Panc1 (cell line): ENCODE data around the gene EFTUD2. TPM values are rescaled to one million over a fixed set of nuclear protein-coding genes. Genes with fewer than 3 reads are reported as not detected.

ENCODE experiments used
- ATAC-seq: fragments of 200-7000 bp; cut with Tn5 transposase; 2 replicates; pipeline ENCODE4 v1.9.1; 2020; ENCODE audit warnings: mild to moderate bottlenecking, moderate library complexity
- BruUV-seq: library from RNA; stranded (reverse); fragments of 400-500 nt; replicated peaks from 2 replicates; lab custom pipeline; 2021; lab: Mats Ljungman, UMichigan
- CTCF ChIA-PET: fragments of 300-600 bp; sonication (Branson Sonifier 250); formaldehyde crosslinking; loops from one replicate; lab custom pipeline; 2022; ENCODE audit warnings: antibody characterized with exemption; lab: Charles Lee
- POLR2A ChIA-PET: fragments of 300-600 bp; sonication (Branson Sonifier 250); formaldehyde crosslinking; loops from one replicate; lab custom pipeline; 2022; ENCODE audit warnings: antibody characterized with exemption; lab: Charles Lee
- DNase-seq: peaks from one replicate; pipeline ENCODE4 v3.0.0-alpha.2; 2010; ENCODE audit warnings: low read depth, low spot score
- H3K27ac ChIP-seq: 2 replicates; pipeline ENCODE4 v1.5.1; 2011; ENCODE audit warnings: mild to moderate bottlenecking, low read length, inconsistent platforms
- H3K27me3 ChIP-seq: fragments of 200-500 bp; sonication (Bioruptor generic); 2 replicates; pipeline ENCODE4 v1.6.0; 2014; ENCODE audit warnings: low read length, inconsistent platforms; ENCODE audit not compliant: control insufficient read depth, insufficient read depth
- H3K36me3 ChIP-seq: fragments of 200-500 bp; sonication (Bioruptor generic); 2 replicates; pipeline ENCODE4 v1.5.1; 2014; ENCODE audit warnings: inconsistent platforms, mild to moderate bottlenecking, low read length, moderate library complexity; ENCODE audit not compliant: control insufficient read depth, insufficient read depth
- H3K4me1 ChIP-seq: 2 replicates; pipeline ENCODE4 v1.5.1; 2011; ENCODE audit warnings: inconsistent platforms, mild to moderate bottlenecking, low read length, moderate library complexity; ENCODE audit not compliant: control insufficient read depth, insufficient read depth
- H3K4me3 ChIP-seq, 2 experiments: 2 replicates each; pipeline ENCODE4 v1.5.1; 2011 to 2012; ENCODE audit warnings: low read depth in 2 of 2, low read length in 2 of 2, mild to moderate bottlenecking in 2 of 2, inconsistent platforms in 1 of 2, moderate library complexity in 1 of 2
- H3K9me3 ChIP-seq: fragments of 200-500 bp; sonication (Bioruptor generic); 2 replicates; pipeline ENCODE4 v1.5.1; 2014; ENCODE audit warnings: low read depth, mild to moderate bottlenecking, inconsistent platforms, low read length, moderate library complexity; ENCODE audit not compliant: control insufficient read depth, insufficient read depth
- CTCF ChIP-seq: fragments of 450-650 bp; IDR thresholded peaks from 2 replicates; pipeline ENCODE4 v1.5.1; 2017; ENCODE audit warnings: mild to moderate bottlenecking
- POLR2AphosphoS5 ChIP-seq: IDR thresholded peaks from 2 replicates; pipeline ENCODE4 v1.6.1; 2012; ENCODE audit warnings: mild to moderate bottlenecking, low read depth, low read length, moderate library complexity
- REST ChIP-seq, 2 experiments: IDR thresholded peaks; 2 replicates each; pipeline ENCODE4 v1.6.1; 2011 to 2012; ENCODE audit warnings: low read depth in 2 of 2, control low read depth in 1 of 2, low read length in 1 of 2, mild to moderate bottlenecking in 1 of 2, moderate library complexity in 1 of 2; ENCODE audit not compliant: insufficient read depth in 1 of 2
- SIN3A ChIP-seq: IDR thresholded peaks from 2 replicates; pipeline ENCODE4 v1.6.1; 2012; ENCODE audit warnings: low read depth, mild to moderate bottlenecking, low read length, moderate library complexity, borderline replicate concordance; ENCODE audit not compliant: insufficient read depth
- TCF7L2 ChIP-seq: IDR thresholded peaks from 2 replicates; pipeline ENCODE4 v1.6.1; 2011; ENCODE audit warnings: mild to moderate bottlenecking, low read depth, low read length, inconsistent platforms
- in situ Hi-C: cut with HindIII; loops from 2 replicates; pipeline ENCODE4 v1.10.0; 2016; ENCODE audit warnings: low sequenced_read_pairs, low pct_unique_long_range_greater_than_20kb
- intact Hi-C: fragments of 100-400 bp; cut with micrococcal nuclease; formaldehyde crosslinking; loops from one replicate; pipeline ENCODE4 v1.10.0; 2022; ENCODE audit not compliant: unreplicated experiment
- total RNA-seq: library from RNA; stranded (reverse); gene quantifications from one replicate; pipeline ENCODE4 v1.2.1, GENCODE V29; 2021; ENCODE audit not compliant: unreplicated experiment

EFTUD2 gene
- total RNA-seq, 1 experiment from 2014 or later: 98.0 TPM

DNA sequence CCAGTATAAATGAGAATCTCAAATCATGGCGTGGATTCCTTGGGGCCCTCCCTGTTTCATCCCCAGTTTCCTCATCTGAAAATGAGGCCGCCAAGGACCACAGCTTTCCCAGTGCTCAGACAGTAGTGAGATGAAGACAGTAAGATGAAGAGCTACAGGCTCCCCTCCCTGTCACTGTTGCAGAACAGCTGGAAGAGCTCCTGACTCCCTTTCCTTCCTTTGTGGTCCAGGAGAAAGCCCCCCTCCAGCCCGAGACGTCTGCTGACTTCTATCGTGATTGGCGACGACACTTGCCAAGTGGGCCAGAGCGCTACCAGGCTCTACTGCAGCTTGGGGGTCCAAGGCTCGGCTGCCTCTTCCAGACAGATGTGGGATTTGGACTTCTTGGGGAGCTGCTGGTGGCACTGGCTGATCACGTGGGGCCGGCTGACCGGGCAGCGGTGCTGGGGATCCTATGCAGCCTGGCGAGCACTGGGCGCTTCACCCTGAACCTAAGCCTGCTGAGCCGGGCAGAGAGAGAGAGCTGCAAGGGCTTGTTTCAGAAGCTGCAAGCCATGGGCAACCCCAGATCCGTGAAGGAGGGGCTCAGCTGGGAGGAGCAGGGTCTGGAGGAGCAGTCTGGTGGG is 3.0 kb upstream of the EFTUD2 start:
- in situ Hi-C loops (no loop called here), intact Hi-C loops (no loop called here)
- no peak overlapping the region for H3K27ac ChIP-seq
- no peaks in the 10 kb centered on the region for H3K9me3 ChIP-seq
- CTCF ChIA-PET: interaction anchor here (1.0 kb wide), 1 partner anchor 120 kb away, joined by 3 read pairs; no protein-coding TSS in a partner anchor
- H3K36me3 ChIP-seq: peaks cover 4% of the 10 kb centered on the region; the same call in 1 of the 2 replicates
- H3K4me1 ChIP-seq: peaks cover 14% of the 10 kb centered on the region
- ATAC-seq (no peak), DNase-seq (no peak)
- H3K27me3 ChIP-seq: no peaks in the 10 kb centered on the region
- TF ChIP-seq SIN3A (no peak), CTCF (no peak), REST (IDR thresholded peaks at IDR 0.05; ENCODE audit: insufficient read depth in 1 of 2, low read depth in 2 of 2, low read length in 1 of 2) (no peak), POLR2AphosphoS5 (no peak), TCF7L2 (no peak)
- no TSS peak for BruUV-seq
- no peak overlapping the region for H3K4me3 ChIP-seq
- POLR2A ChIA-PET: interaction anchor here (0.6 kb wide), 2 partner anchors 47 to 1415 kb away, joined by 3 read pairs; no protein-coding TSS in a partner anchor

DNA sequence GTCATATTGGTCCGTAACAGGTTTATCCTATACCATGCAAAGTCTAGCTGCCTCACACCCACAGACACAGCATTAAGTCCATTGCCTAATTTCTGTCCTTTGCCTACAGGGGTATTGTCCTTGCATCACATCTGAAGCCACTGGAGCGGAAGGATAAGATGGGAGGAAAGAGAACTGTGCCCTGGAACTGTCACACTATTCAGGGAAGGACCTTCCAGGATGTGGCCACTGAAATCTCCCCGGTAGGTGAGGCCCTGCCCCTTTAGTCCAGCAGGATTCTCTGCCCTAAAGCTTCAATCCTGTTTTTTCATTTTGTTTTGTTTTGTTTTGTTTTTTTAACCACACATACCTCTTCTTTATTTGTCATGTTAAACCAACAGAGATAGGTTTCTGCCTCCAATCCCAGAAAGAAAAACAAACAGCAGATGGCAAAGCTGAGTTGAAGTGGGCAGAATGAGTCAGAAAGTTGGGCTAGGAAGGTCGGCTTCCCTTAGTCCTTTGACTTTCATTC is 2.2 kb upstream of the EFTUD2 start:
- no TSS peak for BruUV-seq
- intact Hi-C loops: no loop called here
- H3K4me1 ChIP-seq: peaks cover 14% of the 10 kb centered on the region
- H3K27me3 ChIP-seq: no peaks in the 10 kb centered on the region
- H3K9me3 ChIP-seq: no peaks in the 10 kb centered on the region
- no peak overlapping the region for H3K4me3 ChIP-seq
- DNase-seq (no peak), ATAC-seq (no peak)
- CTCF ChIA-PET: no interaction called here
- TF ChIP-seq REST (IDR thresholded peaks at IDR 0.05; ENCODE audit: insufficient read depth in 1 of 2, low read depth in 2 of 2, low read length in 1 of 2) (no peak), SIN3A (no peak), POLR2AphosphoS5 (no peak), CTCF (no peak), TCF7L2 (no peak)
- in situ Hi-C loops: no loop called here
- no peak overlapping the region for H3K27ac ChIP-seq
- POLR2A ChIA-PET: interaction anchor here (0.6 kb wide), 2 partner anchors 48 to 1414 kb away, joined by 3 read pairs; no protein-coding TSS in a partner anchor
- H3K36me3 ChIP-seq: peaks cover 4% of the 10 kb centered on the region; the same call in 1 of the 2 replicates
